Activated gamma-delta T cell (primary cell): ENCODE data around the gene ADAMTSL3.

ENCODE experiments used
- DNase-seq: peaks from one replicate; lab custom pipeline; 2025; lab: John Stamatoyannopoulos, UW

The ADAMTSL3 gene

DNA sequence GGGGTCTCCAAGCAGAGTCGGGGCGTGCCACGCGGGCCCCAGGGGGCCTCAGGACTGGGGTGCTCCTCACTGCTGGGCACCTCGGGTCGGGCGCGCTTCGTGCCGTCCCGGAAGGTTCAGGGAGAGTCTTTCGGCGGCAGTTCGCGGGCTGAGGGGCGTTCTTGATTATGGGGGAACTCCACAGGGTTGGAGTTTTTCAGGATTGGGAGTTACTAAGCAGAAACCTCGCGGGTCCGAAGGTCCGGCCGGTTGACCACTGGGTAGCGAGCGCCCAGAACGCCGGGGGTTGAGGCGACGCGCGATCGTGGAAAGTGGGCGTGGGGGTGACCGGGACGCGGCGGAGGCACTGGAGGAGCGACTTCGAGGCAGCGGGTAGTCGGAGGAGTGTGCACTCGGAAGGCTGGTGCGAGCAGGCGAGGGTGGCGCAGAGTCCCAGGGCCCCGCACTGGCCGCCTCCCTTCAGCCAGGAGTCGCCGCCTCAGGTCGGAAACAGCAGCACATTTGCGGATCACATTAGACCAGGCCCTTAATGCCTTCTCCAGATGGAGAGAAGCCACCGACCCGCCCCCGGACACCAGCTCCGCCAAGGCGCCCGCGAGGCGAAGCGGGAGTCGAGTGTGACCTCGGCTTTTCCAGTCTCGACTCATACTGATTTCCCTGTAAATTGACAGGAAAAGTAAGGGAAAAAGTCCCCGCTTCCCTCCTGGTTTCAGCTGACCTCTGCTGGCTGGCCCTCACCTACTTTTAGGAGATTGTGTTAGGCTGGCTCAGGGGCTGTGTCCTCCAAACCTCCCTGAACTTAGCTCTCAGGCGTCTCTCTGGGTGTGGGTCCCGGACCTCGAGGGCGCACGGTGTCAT is 685 bp downstream of the ADAMTSL3 start:
- DNase-seq, result no peak

DNA sequence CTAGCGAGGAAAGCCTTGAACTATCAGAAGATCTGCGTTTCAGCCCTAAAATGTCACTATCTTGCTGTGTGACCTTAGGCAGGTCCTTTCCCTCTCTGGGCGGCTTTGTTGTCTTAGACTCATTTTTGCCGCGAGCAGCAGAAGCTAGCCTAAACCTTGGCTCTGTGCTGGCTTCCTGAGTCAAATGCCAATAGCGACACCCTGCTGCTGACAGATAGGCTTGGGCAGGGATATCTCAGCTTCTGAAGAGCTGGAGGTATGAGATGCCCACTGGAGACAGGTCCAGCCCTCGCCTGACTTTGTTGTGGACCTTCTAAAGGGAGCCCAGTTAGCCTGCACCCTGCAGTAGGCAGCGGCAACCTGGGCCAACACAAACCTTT is 1.3 kb downstream of the ADAMTSL3 start:
- DNase-seq, result no peak

DNA sequence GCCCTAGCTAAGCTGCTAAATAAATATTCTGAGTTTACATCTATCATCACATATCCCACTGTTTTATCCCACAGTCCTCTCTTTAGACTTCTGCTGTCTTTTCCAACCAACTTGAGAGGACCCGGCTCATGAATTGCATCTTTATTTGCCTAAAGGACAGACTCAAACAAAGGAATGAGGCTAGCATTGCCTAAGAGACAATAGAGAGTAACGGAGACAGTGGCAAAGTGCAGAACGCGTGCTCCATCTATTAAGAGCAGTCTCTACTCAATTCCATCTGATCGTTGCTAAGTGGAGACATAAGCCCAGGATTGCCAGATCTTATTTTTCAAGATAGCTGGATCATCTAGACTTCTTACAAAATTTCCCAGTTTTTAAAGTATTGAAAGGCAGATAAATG is 2.3 kb downstream of the ADAMTSL3 start:
- DNase-seq, result no peak

DNA sequence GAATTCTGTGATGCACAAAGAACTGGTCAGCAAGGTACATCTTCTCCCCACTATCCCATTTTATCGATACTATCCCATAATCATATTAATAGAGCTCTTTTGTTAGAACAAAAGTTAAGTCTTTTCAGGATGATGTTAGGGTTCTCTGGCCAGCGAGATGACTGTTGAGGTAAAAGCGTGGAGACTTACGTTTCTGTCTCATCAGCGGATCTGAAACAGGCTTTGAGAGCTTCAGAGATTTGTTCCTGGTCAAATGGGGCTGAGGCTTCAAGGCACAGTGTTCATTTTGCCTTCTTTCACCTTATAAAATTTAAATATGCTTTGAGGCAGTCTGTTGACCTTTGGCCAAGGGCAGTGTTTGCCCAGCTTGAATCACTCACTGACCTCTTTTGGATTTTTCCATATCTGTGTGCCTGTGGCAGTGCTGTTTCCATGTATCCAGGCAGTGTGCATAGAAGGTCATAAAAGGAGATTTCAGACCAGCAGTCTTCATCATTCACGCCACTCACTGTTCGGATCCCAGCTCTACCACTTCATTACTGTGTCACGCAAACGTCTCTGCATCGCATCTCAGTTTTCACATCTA is 3.1 kb downstream of the ADAMTSL3 start:
- DNase-seq, result no peak

DNA sequence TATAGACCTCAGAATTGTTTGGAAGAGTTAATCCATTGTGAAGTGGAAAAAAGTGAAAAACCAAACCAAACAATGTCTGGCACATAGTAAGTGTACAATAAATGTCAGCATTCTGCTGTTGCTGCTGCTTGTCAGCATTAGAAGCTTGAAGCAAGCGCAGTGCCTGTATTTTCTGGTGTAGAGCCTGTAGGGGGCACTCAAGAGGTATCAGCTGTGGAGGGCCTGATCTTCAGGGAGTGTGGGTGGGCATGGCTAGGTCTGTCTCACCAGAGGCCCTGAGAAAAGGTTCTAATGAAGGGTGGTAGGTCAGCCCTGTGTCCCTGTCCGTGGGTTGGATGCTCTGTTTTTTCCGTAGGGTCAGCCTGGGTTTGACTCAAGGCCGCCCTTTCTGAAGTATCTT is 3.6 kb downstream of the ADAMTSL3 start:
- DNase-seq, result no peak

DNA sequence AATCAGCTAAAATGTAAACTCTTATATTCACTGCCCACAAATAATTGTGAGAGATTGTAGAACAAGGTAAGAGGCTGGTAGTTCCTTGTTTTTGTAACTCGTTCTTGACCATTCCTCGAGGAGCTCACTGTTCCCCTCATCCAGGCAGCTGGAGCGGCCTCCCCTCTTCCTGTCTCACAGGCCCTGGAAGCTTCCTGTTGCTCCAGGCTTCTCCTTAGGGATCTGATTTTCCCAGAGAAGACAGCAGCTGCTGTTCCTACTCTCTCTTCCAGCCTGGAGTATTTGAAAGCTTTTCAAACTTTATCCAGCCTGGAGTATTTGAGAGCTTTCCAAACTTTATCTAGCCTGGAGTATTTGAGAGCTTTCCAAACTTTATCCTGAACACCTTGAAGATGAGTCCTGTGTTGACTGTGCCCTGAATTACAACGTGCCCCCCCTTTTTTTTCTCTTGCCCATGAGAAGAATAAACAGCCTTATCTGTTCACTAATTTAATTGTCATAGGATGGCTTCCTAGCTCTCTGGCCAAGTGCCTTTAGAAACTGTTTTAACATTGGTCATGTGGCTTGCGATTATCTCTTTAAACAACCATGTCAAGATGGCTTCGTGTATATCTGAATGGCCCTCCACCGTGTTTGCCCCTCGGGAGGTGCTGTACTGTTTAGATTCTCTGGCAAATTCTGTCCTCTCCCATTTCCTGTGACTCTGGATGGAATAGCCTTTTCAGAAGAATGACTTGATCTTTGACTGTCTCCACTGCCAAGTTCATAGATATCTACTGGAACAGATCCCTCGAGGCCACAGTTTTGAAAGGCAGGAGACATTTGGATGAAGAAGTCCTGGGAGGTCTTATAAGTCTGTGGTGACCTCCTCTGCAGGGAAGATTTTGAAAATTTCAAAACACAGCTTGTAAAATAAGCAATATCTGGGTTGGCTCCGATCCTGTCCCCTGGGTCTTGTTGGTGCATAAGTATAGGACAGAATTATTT is 4.8 kb downstream of the ADAMTSL3 start:
- DNase-seq, result no peak

DNA sequence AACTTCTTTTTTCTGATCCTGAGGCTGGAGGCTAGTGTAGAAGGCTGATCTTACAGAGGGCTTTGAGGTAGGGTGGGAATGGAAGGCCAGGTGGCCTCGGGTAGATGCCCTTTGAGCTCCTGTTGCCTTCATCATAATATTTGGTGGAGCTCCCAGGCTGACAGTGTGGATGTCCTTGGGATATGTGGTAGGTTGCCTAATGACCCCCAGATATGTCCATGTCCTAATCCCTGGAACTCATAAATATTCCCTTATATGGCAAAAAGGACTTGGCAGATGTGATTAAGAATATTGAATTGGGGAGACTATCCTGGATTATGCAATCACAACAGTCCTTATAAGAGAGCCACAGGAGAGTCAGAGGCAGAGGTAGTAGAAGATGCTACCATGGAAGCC is 5.5 kb downstream of the ADAMTSL3 start:
- DNase-seq, result no peak

DNA sequence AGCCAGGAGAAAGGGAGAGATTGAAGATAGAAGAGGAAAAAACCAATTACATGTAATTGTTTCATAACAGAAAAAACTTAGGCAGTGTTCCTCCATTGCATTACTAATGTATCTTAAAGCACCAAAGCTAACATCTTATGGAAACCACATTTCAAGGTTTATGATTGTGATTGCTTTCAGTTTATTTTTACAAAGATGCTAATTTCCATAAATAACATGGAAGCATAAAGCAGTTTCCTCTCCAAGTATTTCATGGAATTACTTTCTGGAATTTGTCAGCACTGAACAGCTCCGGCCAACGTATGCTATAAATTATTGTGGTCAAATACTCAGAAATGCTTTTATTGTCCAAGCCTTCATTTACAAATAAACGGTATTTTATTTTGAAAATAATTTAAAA is 11.6 kb downstream of the ADAMTSL3 start:
- DNase-seq, result no peak

DNA sequence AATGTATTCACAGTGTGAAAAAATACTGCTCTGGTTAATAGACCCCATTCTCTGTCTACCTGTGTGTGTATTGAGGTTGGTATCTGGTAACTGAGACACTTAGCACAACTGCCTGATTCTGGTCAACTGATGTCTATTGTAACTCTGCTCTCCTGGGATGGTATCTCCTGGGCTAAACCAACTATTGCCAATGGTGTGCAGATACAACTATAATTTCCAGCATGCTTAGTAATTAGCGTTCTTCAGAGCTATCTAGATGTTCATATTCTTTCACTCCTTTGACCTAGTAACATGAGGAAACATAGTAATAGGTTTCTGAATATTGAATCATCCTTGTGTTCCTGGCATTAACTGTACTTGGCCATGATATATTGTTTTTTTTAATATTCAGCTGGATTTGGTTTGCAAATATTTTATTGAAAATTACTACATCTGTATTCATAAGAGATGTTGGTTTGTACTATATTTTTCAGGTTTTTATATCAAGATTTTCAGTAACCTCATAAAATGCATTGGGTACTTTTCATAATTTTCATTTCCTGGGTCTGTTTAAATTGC is 16.8 kb downstream of the ADAMTSL3 start:
- DNase-seq, result no peak

DNA sequence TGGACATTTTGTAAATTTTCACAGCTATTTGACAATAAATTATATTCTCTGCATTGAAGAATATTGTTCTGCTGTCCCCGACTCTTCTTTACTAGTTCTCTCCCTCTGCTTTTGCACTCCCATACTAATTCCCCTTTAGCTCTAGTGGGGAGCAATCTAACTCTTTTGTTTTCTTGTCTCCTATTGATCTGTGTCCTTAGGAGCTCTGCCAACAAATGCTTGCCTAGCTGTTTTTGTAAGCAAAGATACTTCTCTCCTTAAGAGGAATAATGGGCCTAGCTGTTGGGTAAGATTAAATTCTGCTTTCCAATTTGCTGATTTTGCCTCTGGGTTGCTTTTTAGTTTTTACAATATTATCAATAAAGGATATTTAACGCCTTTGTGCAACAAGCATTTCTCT is 17.7 kb downstream of the ADAMTSL3 start:
- DNase-seq, result no peak

DNA sequence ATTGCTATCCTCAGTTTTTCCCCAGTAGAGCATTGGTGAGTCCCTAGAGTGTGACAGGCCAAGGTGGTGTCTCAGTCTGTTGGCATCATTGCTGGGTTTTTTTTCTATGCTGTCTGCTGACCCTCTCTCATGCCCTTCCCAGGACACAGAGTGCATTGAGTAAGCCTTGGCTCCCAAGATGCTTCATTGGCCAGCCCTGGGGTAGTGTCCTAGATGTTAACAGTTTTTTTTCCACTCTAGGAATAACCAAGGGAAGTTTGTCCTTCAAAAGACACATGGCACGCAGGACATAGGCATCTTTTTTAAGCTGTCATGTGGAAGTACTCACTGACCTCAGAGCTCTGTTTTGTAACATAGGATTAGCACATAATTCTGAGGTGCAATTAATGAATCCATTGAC is 19.5 kb downstream of the ADAMTSL3 start:
- no peak for DNase-seq

DNA sequence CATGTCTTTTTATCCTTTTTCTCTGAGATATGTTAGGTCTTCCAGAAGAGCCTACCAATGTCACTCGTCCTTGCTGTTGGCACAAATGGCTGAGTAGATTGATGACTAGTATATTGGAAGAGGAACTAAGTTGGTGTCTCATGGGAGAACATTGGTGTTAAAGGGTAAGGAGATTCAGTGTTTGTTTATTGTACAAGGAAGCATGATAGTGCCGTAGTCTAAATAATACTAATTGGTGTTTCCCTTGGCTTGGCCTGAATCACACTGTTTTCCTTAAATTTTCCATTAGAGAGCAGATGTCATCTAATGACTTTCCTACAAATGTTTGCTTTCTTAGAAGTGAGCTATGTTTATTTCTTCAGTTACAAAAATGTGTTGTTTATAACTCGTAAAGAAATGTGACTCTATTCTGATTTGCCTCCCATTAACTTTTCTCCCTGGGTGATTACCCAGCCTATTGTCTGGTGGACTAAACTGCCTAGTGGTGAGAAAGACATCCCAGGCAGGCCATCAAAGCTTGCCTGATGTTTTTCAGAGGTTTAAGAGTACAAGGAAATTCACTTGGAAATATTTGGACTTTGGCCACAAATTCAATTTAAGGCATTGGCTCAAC is 28.7 kb downstream of the ADAMTSL3 start:
- no peak for DNase-seq

DNA sequence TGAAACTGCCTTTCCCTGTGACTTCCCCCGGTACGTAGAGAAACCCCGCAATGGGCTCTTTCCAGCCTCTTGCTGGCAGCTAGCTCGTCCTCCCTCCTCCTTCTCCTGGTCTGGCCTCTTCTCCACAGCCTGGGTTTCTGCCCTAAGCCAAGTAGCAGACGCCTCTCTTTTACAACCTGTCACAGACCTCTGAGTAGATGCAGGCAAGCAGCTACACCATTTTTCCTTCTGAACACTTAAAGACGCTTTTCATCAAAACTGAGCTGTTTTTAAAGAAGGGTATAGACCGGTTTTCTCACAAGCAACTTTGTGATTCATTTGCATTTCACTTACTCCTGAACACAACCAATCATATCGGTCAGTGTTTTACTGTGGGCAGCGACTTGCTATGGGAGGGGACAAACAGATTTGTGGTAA is 32.0 kb downstream of the ADAMTSL3 start:
- DNase-seq, result no peak

DNA sequence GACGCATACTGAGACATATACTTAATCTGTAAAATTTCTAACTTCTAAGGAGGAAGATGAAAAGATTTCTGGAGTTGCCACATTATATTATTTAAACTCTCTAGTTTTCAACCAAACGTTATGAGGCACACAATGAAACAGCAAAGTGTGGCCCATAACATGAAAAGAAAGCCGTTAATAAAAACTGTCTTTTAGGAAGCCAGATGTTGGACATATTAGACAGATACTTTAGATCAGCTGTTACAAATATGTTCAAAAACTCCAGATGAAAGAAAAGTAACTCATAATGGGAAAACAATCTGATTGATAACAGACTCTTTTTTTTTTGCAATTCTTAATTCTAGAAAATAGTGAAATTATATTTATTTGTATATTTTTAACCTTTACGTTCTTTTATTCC is 34.3 kb downstream of the ADAMTSL3 start:
- no peak for DNase-seq

DNA sequence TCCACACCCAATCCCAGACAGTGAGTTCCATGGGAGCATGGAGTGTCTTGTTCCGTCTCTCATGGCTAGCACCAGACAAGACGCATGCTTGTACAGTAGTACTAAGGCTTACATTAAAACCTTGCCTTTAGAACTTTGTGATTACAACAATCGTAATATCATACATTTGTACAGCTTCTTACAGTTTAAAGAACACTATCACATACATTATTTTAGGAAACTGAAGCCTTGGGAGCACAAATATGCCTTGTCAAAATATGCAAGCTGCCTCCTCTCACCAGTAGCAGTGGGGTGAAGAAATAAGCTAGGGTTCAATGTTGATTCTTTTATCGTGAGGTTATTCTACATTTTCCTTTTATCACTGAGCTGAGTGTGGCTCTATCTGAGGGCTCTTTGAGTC is 36.8 kb downstream of the ADAMTSL3 start:
- DNase-seq, result no peak

DNA sequence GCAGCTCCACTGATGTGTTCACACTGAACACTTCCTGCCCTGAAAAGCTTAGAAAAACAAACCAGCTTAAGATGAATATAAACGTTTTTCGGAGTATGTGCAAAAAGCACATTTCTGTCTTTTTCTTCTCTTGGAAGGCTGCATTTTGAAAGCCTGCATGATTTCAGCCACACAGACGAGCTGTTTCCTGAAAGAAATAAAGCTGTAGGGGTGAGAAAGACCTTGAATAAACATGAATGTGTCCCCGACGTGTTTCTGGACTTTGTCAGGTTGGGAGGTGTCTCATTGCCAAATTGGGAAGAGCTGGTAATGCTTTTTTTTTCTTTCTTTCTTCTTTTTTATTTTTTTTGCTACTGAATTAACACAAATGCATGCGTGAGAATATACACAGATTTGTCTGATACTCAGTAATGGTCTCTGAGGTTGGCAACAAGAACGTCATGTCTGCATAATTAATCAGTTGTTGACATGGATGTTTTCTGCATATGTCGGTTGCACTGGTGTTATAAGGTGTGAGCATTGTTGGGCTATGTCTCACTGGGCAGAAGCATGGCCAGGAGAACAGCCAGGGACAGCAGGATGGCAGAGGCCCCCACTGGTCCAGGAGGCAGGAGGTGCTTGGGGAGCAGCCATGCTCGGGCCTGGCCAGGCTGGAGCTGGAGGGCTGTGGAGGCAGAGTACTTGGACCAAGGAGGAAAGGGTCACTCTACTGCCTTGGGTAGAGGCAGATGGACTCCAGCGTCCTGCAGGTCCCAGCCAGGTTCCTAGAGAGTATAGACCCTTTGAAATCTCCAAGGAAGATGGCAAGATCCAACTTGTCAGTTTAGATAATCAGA is 39.0 kb downstream of the ADAMTSL3 start:
- no peak for DNase-seq

DNA sequence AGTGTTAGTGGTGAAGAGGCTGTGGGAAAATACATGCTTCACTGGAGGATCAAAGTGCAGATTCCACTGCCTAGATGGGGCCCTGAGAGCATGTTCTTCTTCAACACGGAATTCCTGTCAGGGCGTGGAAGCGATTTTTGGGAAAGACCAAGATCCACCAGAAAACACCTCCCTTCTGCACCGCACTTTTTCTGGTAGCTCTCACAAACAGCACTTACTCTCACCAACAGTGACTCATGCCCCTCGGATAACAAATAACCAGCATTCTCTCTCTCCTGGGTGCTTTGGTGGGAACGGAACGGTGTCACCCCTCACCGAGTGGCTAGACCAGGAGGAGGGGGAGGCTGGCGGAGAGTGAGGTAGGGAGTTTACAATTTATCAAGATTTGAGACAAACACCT is 40.1 kb downstream of the ADAMTSL3 start:
- no peak for DNase-seq

DNA sequence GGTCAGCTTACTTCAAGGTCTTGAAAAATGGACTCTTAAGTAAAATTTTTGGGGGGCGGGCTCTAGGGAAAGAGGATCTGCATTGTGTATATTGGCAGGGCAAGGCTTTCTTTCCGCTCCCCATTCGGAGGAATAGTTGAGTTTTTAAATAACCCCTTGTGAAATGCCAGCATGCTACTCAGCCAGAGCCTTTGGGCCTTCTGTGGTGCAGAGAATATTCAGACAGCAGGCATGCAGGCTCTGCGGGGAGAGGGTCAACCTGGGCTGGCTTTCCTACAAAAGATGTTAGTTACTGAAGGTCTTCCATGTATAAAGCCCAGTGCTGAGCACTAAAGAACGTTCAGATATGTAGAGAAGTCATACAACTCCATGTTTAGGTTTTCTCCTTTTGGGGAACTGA is 40.6 kb downstream of the ADAMTSL3 start:
- no peak for DNase-seq

DNA sequence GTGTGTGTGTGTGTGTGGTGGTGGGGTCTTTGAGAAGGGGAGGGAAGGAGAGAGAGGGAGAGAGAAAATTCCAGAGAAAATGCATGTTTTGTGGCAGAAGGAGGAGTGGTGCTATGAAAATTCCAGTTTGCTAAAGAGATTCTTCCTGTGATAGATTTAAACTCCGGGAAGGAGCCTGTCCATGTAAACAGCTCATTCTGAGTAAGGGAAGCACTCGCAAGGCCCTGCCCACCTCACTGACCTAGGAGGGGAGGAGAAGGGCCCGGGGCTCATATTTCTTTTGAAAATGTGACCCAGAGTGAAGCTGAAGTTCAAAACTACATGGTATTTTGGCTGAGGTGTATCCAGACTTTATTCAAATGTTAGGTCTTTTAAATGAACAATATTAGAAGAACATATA is 41.3 kb downstream of the ADAMTSL3 start:
- no peak for DNase-seq

DNA sequence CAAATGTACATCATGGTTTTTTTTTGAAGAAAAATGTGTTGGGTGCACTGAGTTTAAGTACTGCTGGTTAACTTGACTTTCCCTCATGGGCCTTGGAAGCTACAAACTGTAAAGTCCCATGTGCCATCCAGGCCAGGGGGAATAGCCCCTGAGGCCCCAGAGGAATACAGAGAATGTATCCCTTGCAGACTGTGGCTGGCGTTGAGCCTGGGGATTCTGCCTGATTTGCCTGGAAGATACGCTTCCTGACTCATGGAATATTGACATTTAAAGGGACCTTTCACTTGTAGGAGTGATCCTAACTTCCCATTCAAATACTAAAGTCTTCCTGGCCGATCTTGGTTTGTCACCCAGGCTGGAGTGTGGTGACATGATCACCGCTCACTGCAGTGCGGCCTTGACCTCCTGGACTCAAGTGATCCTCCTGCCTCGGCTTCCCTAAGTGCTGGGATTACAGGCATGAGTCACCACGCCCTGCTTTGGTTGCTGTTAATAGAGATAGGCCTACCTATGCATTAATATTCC is 42.0 kb downstream of the ADAMTSL3 start:
- no peak for DNase-seq

DNA sequence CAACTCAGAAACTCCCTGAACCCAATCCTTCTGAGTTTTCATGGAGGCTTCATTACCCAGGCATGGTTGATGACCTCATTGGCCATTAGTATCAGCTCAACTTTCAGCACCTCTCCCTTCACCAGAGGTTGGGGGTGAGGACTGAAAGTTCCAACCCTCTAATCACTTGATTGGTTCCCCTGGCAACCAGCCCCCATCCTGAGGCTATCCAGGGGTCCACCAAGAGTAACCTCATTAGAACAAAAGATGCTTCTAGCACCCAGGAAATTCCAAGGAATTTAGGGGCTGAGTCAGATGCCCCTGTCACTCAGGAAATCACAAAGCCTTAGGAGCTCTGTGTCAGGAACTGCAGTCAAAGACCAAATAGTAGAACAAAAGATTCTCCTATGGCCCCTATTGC is 43.8 kb downstream of the ADAMTSL3 start:
- DNase-seq, result no peak
